ENCODE data around the gene ABCC1. TPM values are rescaled to one million over a fixed set of nuclear protein-coding genes. Genes with fewer than 3 reads are reported as not detected.

ABCC1 gene
- polyA plus RNA-seq, 1 donor from 2014 or later: 3.0 TPM

GRCh38 chr16:16004314-16004749 is 54.9 kb downstream of the ABCC1 start:
- no peaks in the 10 kb centered on the region for H3F3A ChIP-seq (ENCODE audit: insufficient read depth, low read length, poor library complexity, severe bottlenecking)
- H3K9me2 ChIP-seq (ENCODE audit: insufficient read depth, low read length): no peaks in the 10 kb centered on the region
- no peak overlapping the region for H3K9ac ChIP-seq (ENCODE audit: low read length)
- H3K27ac ChIP-seq (ENCODE audit: low read length): no peak overlapping the region
- no peak overlapping the region for H3K4me2 ChIP-seq (ENCODE audit: low read length)
- H3K9me3 ChIP-seq (ENCODE audit: low read length): no peaks in the 10 kb centered on the region
- H4K20me1 ChIP-seq (ENCODE audit: insufficient read depth): no peaks in the 10 kb centered on the region
- TF ChIP-seq REST (IDR thresholded peaks at IDR 0.05; ENCODE audit: borderline replicate concordance): no peak
- no peak for TF ChIP-seq MXI1 (conservative IDR thresholded peaks at IDR 0.05; ENCODE audit: poor library complexity, severe bottlenecking)
- TF ChIP-seq CTCF (IDR thresholded peaks at IDR 0.05; ENCODE audit: poor library complexity, severe bottlenecking): no peak
- no peak for TF ChIP-seq POLR2AphosphoS5 (IDR thresholded peaks at IDR 0.05)
- no peaks in the 10 kb centered on the region for H3K36me3 ChIP-seq (ENCODE audit: insufficient read depth, low read length)
- no peaks in the 10 kb centered on the region for H3K79me2 ChIP-seq (replicated peaks; ENCODE audit: insufficient read depth, low read length)
- H3K4me3 ChIP-seq (ENCODE audit: low read length): no peak overlapping the region
- H3K27me3 ChIP-seq (ENCODE audit: insufficient read depth, low read depth, low read length): no peaks in the 10 kb centered on the region
- H2AFZ ChIP-seq (ENCODE audit: low read depth, low read length): no peak overlapping the region

GRCh38 chr16:16005721-16006120 is 56.3 kb downstream of the ABCC1 start:
- no peak overlapping the region for H3K4me2 ChIP-seq (ENCODE audit: low read length)

More at GRCh38 chr16:16005721-16006120, 56.3 kb downstream of the ABCC1 start:
- Histone ChIP-seq H4K20me1 (ENCODE audit: insufficient read depth) (no peaks in the 10 kb centered on the region), H3K79me2 (replicated peaks; ENCODE audit: insufficient read depth, low read length) (no peaks in the 10 kb centered on the region), H3K27me3 (ENCODE audit: insufficient read depth, low read depth, low read length) (no peaks in the 10 kb centered on the region), H3K27ac (ENCODE audit: low read length) (no peak overlapping the region), H3K9me2 (ENCODE audit: insufficient read depth, low read length) (no peaks in the 10 kb centered on the region), H3K9me3 (ENCODE audit: low read length) (no peaks in the 10 kb centered on the region), H3K4me3 (ENCODE audit: low read length) (no peak overlapping the region), H3K36me3 (ENCODE audit: insufficient read depth, low read length) (no peaks in the 10 kb centered on the region), H2AFZ (ENCODE audit: low read depth, low read length) (no peak overlapping the region), H3F3A (ENCODE audit: insufficient read depth, low read length, poor library complexity, severe bottlenecking) (no peaks in the 10 kb centered on the region), H3K9ac (ENCODE audit: low read length) (no peak overlapping the region)
- TF ChIP-seq EZH2 (IDR thresholded peaks at IDR 0.05; ENCODE audit: borderline replicate concordance, insufficient read depth, low read length, poor library complexity, severe bottlenecking): no peak
- no peak for TF ChIP-seq EP300 (conservative IDR thresholded peaks at IDR 0.05; ENCODE audit: poor library complexity, severe bottlenecking)
- no peak for TF ChIP-seq POLR2AphosphoS5 (IDR thresholded peaks at IDR 0.05)
- TF ChIP-seq CTCF (IDR thresholded peaks at IDR 0.05; ENCODE audit: poor library complexity, severe bottlenecking): no peak
- TF ChIP-seq RAD21 (conservative IDR thresholded peaks at IDR 0.05): no peak
- TF ChIP-seq MXI1 (conservative IDR thresholded peaks at IDR 0.05; ENCODE audit: poor library complexity, severe bottlenecking): no peak
- TF ChIP-seq REST (IDR thresholded peaks at IDR 0.05; ENCODE audit: borderline replicate concordance): no peak
- no peak for TF ChIP-seq TAF1 (IDR thresholded peaks at IDR 0.05; ENCODE audit: low read depth)
- TF ChIP-seq SMC3 (conservative IDR thresholded peaks at IDR 0.05; ENCODE audit: poor library complexity): no peak
